Stomach (tissue), 4 donors: ENCODE measurements around the gene C2CD3.

Source experiments
- POLR2AphosphoS5 ChIP-seq, 3 donors: sonication (generic); formaldehyde crosslinking; IDR thresholded peaks; one replicate each; pipeline ENCODE4 v1.6.1; 2016; ENCODE audit warnings: antibody characterized with exemption in 3 of 3
- TF ChIP-seq, protein P1 (sequence below), 7 experiments: fragments of 450-650 bp in 4 of 7; fragments of 200-600 bp in 3 of 7; sonication (generic) in 3 of 7; IDR thresholded peaks; one replicate each; pipeline ENCODE4 v1.5.1; 2016 to 2019; ENCODE audit warnings: antibody characterized with exemption in 7 of 7, control low read depth in 2 of 7, mild to moderate bottlenecking in 1 of 7

DNA sequence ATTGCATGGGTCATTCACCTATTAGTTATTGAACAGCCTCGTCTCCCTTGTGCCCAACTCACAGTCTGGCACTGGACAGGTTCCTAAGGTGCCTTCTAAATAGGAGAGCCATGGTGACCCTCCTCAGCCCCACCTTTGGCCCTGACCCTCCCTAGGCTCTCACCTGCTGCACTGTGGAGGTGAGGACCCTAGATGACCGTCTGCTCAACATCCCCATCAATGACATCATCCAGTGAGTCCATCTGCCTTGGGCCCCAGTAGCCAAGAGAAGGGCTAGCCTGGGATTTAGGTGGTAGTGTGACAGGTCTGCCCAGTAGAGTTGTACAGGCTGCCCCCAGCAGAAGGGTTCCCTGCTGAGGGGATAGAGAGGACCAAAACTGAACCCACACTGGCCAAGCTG is 201.7 kb downstream of the C2CD3 start:
- TF ChIP-seq POLR2AphosphoS5 (IDR thresholded peaks at IDR 0.05), result no peak
- TF ChIP-seq, protein P1, sequence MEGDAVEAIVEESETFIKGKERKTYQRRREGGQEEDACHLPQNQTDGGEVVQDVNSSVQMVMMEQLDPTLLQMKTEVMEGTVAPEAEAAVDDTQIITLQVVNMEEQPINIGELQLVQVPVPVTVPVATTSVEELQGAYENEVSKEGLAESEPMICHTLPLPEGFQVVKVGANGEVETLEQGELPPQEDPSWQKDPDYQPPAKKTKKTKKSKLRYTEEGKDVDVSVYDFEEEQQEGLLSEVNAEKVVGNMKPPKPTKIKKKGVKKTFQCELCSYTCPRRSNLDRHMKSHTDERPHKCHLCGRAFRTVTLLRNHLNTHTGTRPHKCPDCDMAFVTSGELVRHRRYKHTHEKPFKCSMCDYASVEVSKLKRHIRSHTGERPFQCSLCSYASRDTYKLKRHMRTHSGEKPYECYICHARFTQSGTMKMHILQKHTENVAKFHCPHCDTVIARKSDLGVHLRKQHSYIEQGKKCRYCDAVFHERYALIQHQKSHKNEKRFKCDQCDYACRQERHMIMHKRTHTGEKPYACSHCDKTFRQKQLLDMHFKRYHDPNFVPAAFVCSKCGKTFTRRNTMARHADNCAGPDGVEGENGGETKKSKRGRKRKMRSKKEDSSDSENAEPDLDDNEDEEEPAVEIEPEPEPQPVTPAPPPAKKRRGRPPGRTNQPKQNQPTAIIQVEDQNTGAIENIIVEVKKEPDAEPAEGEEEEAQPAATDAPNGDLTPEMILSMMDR (IDR thresholded peaks at IDR 0.05), result no peak
